Tibial nerve (tissue), 4 donors: ENCODE data around the gene HHLA2. TPM values are rescaled to one million over a fixed set of nuclear protein-coding genes. Genes with fewer than 3 reads are reported as not detected.
A peak's percentile ranks its signal among the peaks of the same experiment; 100 is the strongest.

Source experiments
- DNase-seq, 2 donors: peaks; one replicate each; pipeline ENCODE4 v3.0.0-alpha.2; 2019; ENCODE audit warnings: low spot score in 2 of 2
- H3K27ac ChIP-seq, 4 donors: fragments of 200-600 bp; sonication (generic) in 3 of 4; one replicate each; pipeline ENCODE4 v1.5.1; 2017 to 2019; ENCODE audit warnings: mild to moderate bottlenecking in 1 of 4
- H3K27me3 ChIP-seq, 2 donors: fragments of 200-600 bp; sonication (generic) in 1 of 2; one replicate each; pipeline versions ENCODE4 v1.5.1 to v1.6.0; 2017 to 2019
- H3K36me3 ChIP-seq, 3 donors: fragments of 200-600 bp; sonication (generic); one replicate each; pipeline ENCODE4 v1.5.1; 2018 to 2019
- H3K4me1 ChIP-seq, 4 donors: fragments of 200-600 bp; sonication (generic) in 3 of 4; one replicate each; pipeline ENCODE4 v1.5.1; 2017 to 2019
- H3K4me3 ChIP-seq, 4 donors: fragments of 200-600 bp; sonication (generic) in 3 of 4; one replicate each; pipeline ENCODE4 v1.5.1; 2017 to 2019; ENCODE audit warnings: mild to moderate bottlenecking in 1 of 4, moderate library complexity in 1 of 4
- H3K9me3 ChIP-seq, 4 donors: fragments of 200-600 bp; sonication (generic) in 3 of 4; one replicate each; pipeline ENCODE4 v1.5.1; 2017 to 2019
- EP300 ChIP-seq, 2 donors: sonication (generic); formaldehyde crosslinking; IDR thresholded peaks; one replicate each; pipeline ENCODE4 v1.6.1; 2017; ENCODE audit warnings: antibody characterized with exemption in 2 of 2, mild to moderate bottlenecking in 1 of 2
- POLR2A ChIP-seq, 2 donors: fragments of 450-650 bp; IDR thresholded peaks; one replicate each; pipeline ENCODE4 v1.6.1; 2017; ENCODE audit warnings: antibody characterized with exemption in 2 of 2, mild to moderate bottlenecking in 2 of 2, moderate library complexity in 2 of 2
- WGBS, 2 donors: methylation state at CpG; one replicate each; pipeline ENCODE4 v1.1.5; 2018; 5-methylcytosine and 5-hydroxymethylcytosine counted together
- total RNA-seq, 4 donors: library from RNA; depleted of rRNA; stranded (reverse); fragments of >200 nt; gene quantifications; one replicate each; pipeline ENCODE4 v1.1.0, GENCODE V29; 2016
- TF ChIP-seq, protein P1 (sequence below), 5 experiments: fragments of 200-600 bp in 3 of 5; fragments of 450-650 bp in 2 of 5; sonication (generic) in 3 of 5; IDR thresholded peaks; one replicate each; pipeline ENCODE4 v1.5.1; 2016 to 2019; ENCODE audit warnings: antibody characterized with exemption in 5 of 5, mild to moderate bottlenecking in 3 of 5, moderate library complexity in 2 of 5

The HHLA2 gene
- total RNA-seq, 4 donors from 2014 or later: 0.21 to 6.1 TPM; not detected in 2

DNA sequence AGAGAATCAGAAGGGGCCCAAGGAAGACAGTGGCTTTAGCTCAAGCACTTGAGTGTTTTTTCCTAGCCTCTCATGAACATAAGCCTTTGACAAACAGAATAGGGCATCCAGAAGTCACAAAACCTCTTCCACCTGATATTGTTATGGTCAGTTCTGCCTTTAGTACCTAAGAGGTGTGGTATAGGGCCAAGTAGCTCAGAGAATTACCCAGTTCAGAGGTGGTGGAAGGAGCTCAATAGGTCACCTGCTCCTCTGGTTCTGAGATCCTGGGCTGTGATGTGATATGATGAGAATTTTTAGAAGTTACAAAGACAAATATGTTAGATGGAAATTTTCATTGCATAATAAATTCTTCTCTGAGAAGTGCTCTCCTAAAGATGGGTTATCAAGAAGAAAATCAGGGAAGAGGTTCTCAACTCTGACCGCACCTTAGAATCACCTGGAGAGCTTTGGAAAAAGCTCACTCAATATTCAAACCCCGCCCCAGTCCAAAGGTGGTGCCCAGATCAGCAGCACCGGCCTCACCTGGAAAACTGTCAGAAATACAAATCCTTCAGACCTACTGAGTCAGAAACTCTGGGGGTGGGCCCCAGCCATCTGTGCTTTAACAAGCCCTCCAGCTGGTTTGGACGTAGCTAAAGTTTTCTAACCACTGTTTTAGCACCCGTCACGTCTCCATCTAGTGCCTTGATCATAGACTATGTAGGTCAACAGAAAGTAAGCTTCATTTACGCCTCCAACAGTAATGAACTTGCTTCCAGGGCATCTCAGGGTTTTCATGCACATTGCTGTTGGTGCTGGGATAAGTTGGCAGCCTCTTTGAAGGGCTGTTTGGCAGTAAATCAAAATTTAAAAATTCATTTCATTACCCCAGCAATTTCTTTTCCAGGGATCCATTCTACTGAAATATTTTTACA lies 112.8 kb downstream of the HHLA2 start:
- DNase-seq: no peak
- 91 to 94% methylated on average over 7 of the region's 7 CpGs for WGBS, 2 donors
- TF ChIP-seq, protein P1, sequence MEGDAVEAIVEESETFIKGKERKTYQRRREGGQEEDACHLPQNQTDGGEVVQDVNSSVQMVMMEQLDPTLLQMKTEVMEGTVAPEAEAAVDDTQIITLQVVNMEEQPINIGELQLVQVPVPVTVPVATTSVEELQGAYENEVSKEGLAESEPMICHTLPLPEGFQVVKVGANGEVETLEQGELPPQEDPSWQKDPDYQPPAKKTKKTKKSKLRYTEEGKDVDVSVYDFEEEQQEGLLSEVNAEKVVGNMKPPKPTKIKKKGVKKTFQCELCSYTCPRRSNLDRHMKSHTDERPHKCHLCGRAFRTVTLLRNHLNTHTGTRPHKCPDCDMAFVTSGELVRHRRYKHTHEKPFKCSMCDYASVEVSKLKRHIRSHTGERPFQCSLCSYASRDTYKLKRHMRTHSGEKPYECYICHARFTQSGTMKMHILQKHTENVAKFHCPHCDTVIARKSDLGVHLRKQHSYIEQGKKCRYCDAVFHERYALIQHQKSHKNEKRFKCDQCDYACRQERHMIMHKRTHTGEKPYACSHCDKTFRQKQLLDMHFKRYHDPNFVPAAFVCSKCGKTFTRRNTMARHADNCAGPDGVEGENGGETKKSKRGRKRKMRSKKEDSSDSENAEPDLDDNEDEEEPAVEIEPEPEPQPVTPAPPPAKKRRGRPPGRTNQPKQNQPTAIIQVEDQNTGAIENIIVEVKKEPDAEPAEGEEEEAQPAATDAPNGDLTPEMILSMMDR (IDR thresholded peaks at IDR 0.05): no peak
- TF ChIP-seq POLR2A (IDR thresholded peaks at IDR 0.05) (no peak), EP300 (IDR thresholded peaks at IDR 0.05) (no peak)
- H3K9me3 ChIP-seq: no peaks in the 10 kb centered on the region
- H3K27ac ChIP-seq: no peak overlapping the region
- no peaks in the 10 kb centered on the region for H3K27me3 ChIP-seq
- H3K4me1 ChIP-seq: no peaks in the 10 kb centered on the region
- H3K4me3 ChIP-seq: no peak overlapping the region
- no peaks in the 10 kb centered on the region for H3K36me3 ChIP-seq

- no peak overlapping the region for H3K4me3 ChIP-seq
- no peaks in the 10 kb centered on the region for H3K27me3 ChIP-seq
- 89 to 91% methylated on average over 4 of the region's 4 CpGs for WGBS, 2 donors
- H3K9me3 ChIP-seq: no peaks in the 10 kb centered on the region
- H3K27ac ChIP-seq: no peak overlapping the region
- no peak for DNase-seq
- TF ChIP-seq, protein P1 (IDR thresholded peaks at IDR 0.05): no peak
- TF ChIP-seq POLR2A (IDR thresholded peaks at IDR 0.05) (no peak), EP300 (IDR thresholded peaks at IDR 0.05) (no peak)
- no peaks in the 10 kb centered on the region for H3K36me3 ChIP-seq
- H3K4me1 ChIP-seq: no peaks in the 10 kb centered on the region
Measured at GRCh38 chr3:108409800-108410178, 113.4 kb downstream of the HHLA2 start.

- no peak for DNase-seq
- TF ChIP-seq EP300 (IDR thresholded peaks at IDR 0.05): no peak
- TF ChIP-seq, protein P1 (IDR thresholded peaks at IDR 0.05): no peak
- TF ChIP-seq POLR2A (IDR thresholded peaks at IDR 0.05): no peak
- Histone ChIP-seq H3K27ac (no peak overlapping the region), H3K4me3 (no peak overlapping the region), H3K9me3 (no peaks in the 10 kb centered on the region), H3K4me1 (no peaks in the 10 kb centered on the region), H3K27me3 (no peaks in the 10 kb centered on the region), H3K36me3 (no peaks in the 10 kb centered on the region)
- 84% methylated on average over 9 to 11 of the region's 11 CpGs for WGBS, 2 donors
Measured at GRCh38 chr3:108410531-108410984, 114.2 kb downstream of the HHLA2 start.

- Histone ChIP-seq H3K27ac (no peak overlapping the region), H3K4me1 (no peaks in the 10 kb centered on the region), H3K9me3 (no peaks in the 10 kb centered on the region), H3K4me3 (no peak overlapping the region), H3K27me3 (no peaks in the 10 kb centered on the region), H3K36me3 (no peaks in the 10 kb centered on the region)
- WGBS, 2 donors: 93 to 95% methylated on average over 6 of the region's 6 CpGs
- no peak for TF ChIP-seq POLR2A (IDR thresholded peaks at IDR 0.05)
- TF ChIP-seq, protein P1 (IDR thresholded peaks at IDR 0.05): no peak
- no peak for TF ChIP-seq EP300 (IDR thresholded peaks at IDR 0.05)
- DNase-seq: no peak
Measured at GRCh38 chr3:108412121-108412750, 115.9 kb downstream of the HHLA2 start.

DNA sequence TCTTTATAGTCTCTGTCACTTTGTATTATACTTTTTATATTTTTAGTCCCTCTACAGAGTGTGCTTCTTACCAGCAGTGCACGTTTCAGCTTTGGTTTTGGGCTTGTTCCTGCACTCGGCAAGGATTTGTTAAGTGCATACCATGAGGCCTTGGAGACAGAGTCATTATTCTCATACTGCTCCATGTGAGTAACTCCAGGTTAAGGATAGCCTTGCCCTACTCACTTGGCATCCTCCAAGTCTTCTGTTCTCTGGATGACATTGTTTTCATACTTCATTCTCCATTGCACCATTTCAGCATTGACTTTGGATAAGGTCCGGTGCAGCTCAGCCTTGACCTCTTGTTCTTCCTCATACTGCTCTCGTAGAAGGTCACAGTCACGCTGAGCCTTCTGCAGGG lies 117.7 kb downstream of the HHLA2 start:
- Histone ChIP-seq H3K27me3 (no peaks in the 10 kb centered on the region), H3K36me3 (no peaks in the 10 kb centered on the region), H3K4me3 (no peak overlapping the region), H3K27ac (no peak overlapping the region), H3K4me1 (no peaks in the 10 kb centered on the region), H3K9me3 (no peaks in the 10 kb centered on the region)
- no peak for DNase-seq
- 60 to 73% methylated on average over 5 of the region's 5 CpGs for WGBS, 2 donors
- TF ChIP-seq POLR2A (IDR thresholded peaks at IDR 0.05): no peak
- peak in 1 of 2 donors; percentile 38 for TF ChIP-seq EP300 (IDR thresholded peaks at IDR 0.05)
